Activated CD4-positive, CD25-positive, alpha-beta regulatory T cell treated with anti-CD3 and anti-CD28 coated beads, Interleukin-2, amount 50 U/mL, for 24 hours (primary cell): ENCODE data around the gene C19orf25.
"Not testable (repeated sequence)": the region's sequence is repeated elsewhere in the genome, so short reads cannot be mapped to it uniquely, and the experiment has no call there.

Experiments
- ATAC-seq, 2 donors: fragments of 150-1000 bp; cut with Tn5 transposase; one replicate each; pipeline ENCODE4 v1.10.0; 2021; ENCODE audit warnings: mild to moderate bottlenecking in 1 of 2, moderate library complexity in 1 of 2

Gene C19orf25

DNA sequence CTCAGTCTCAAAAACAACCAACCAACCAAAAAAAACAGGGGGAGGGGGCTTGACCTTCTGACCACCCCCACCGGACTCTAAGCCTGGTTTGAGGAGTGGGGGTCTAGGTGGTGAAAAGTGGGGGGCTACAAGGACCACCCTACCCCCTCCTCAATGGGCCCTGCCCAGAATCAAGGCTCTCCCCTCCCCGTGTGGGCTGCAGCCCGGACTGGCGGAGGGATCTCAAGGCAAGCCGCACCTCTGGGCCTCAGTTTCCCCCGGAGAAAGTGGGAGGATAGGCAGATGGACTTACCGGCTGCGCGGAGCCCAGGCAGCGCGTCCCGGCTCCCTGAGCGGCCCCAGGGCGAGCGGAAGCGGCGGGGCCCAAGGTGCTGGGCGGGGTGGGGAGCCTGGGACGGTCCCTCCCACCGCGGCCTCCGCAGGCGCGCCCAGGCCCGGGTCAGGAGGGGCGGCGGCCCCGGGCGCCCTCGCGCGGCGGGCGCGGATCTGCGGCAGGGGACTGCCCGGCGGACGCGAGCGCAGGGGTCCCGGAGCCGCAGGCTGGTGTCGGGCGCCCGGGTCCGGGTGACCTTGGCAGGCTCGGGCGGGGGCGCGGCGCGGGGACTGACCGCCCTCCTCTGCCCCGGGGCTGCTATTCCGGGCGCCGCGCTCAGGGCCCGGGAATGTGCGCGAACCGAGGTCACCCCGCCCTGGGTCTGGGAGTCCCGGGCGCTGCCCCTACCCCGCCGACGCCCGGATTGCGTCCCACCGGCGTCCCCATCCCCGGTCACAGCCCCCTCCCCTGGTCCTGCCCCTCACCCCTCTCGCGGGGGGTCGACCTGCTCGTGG lies 33.9 kb upstream of the C19orf25 start, which contains the start of gene ADAMTSL5:
Gene ADAMTSL5, minus strand, starts transcription at position 349 of the 828 bp plus-strand sequence. CDS start 2,076 bp downstream, outside the sequence.
- peak; percentile 92 for ATAC-seq

DNA sequence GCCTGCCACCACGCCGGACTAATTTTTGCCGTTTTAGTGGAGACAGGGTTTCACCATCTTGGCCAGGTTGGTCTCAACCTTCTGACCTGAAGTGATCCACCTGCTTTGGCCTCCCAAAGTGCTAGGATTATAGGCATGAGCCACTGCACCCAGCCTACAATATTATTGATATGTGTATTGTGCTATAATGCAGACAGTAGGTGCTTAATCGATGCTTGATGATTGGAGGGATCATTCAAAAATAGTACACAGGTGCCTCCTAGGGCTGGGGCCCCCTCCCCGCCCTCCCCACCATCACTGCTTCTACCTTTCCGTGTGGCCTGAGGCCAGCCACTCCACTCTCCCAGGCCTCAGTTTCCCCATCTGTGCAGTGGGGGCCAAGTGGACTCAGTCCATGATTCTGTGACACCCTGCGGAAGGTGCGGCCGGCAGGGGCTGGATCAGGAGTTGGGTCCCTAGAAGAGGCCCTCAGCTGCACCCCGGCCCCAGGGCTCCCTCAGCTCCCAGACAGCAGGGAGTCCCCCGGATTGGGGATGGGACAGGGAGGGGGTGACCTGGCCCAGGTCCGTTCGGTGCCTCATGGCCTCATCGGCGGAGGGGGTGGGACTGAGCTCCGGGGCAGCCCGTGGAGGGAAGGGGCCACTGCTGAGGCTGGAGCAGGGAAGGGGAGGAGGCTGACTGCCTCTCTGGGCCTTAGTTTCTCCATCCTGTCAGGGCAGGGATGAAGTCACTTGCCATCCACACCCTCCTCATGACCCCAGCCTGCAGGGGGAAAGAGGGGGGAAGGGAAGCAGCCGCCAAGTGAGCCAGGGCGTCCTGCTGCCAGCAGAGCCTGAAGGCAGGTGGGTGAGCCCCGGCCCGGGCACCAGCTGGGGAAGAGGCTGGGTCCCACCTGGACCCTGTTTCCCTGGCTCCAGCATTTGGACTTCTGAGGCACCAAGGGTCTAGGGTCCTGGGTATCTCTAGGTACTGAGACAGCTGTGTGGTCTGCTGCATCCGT lies 32.6 kb upstream of the C19orf25 start:
- ATAC-seq = no peak

GRCh38 chr19:1510807-1511206 lies 31.8 kb upstream of the C19orf25 start:
- ATAC-seq = no peak

DNA sequence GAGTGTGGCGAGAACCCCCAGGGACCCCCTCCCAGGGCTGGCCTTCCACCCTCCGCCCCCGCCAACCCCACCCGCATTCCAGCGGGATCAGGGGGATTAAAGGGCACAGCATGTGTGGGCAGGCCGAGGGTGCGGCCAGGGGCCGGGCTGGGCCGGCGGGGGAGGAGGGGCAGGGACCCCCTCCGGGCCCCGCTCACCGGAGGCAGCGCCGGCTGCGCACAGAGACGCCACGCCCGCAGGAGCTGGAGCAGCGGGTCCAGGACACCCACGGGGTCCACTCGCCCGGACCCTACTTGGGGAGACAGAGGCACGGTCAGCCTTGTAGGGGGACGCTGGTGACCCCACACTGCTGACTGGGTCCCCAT lies 31.4 kb upstream of the C19orf25 start:
- no peak for ATAC-seq

- no peak for ATAC-seq
Observed at GRCh38 chr19:1509602-1510441, 30.8 kb upstream of the C19orf25 start.

DNA sequence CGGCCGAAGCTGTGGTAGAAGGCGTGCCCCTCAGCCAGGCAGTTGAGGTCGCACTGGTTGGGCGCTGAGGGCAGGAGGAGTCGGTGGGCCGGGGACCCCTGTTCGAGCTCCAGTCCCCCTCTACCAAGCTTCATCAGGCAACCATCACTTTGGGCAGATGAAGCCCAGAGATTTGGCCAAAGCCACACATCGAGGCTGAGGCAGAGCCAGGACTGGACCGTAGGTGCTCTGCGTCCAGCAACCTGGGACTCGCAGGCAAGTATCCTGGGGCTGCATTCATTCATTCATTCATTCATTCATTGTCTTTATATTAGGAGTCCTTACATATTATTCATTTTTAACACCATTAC lies 29.5 kb upstream of the C19orf25 start:
- no peak for ATAC-seq

GRCh38 chr19:1507763-1508506 lies 28.9 kb upstream of the C19orf25 start:
- ATAC-seq = peak; percentile 95 to 96

DNA sequence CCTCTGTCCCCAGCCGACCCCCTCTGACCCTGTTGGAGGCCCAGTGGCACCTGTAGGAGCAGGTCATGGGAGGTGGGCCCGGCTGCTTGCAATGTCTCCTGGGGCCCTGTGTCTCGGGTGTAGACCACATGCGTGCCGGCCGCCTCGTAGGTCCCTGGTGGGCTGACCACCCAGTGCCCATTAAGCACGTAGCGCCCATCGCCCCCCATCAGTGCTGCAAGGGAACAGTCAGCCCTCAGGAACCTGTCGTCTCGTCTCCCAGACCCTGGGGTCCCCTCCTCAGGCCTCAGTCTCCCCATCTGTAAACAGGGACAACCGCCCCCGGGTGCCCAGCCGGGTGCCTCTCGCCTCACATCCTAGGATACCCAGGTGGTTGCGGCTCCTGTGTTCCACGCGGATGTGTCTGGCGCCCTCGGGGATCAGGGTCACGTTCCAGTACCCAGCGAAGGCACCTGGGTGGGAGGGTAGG lies 28.2 kb upstream of the C19orf25 start:
- no peak for ATAC-seq

DNA sequence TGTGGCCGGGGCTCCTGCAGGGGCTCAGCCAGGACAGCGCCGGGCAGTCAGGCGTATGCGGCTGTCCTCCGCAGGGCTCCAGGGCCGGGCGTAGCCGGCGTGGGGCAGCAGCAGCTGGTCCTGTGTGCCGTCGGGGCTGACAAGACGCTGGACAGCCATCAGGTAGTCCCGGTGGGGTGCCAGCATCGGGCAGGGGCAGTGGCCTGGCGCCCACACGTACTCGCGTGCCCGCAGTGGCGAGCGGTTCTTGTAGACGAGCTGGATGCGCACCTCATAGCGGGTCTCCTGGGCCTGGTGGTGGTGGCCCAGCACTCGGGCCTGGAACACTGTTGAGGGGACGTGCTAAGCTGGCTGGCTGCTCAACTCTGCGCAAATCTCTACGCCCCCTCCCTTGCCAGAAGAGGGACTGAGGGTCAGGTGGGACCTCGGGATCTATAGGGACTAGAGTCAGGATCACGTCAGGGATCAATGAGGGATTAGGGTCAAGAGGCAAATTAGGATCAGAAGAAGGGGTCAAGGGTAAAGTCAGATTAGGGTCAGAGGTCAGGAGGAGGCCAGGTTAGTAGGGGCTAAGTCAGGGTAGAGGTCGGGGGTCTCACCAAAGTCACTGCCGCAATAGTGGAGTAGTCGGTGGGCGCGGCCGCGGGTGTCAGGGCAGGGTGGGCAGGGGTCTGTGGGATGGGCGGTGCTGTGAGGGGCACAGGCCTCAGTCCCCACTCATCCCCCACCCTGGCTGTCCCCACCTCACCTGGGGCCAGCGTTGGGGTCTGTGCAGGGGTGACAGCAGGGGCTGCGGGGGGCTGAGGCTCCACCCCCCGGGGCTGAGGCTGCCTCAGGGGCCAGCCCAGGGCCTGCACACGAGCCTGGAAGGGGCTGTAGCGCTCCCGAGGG lies 27.2 kb upstream of the C19orf25 start:
- ATAC-seq = no peak

DNA sequence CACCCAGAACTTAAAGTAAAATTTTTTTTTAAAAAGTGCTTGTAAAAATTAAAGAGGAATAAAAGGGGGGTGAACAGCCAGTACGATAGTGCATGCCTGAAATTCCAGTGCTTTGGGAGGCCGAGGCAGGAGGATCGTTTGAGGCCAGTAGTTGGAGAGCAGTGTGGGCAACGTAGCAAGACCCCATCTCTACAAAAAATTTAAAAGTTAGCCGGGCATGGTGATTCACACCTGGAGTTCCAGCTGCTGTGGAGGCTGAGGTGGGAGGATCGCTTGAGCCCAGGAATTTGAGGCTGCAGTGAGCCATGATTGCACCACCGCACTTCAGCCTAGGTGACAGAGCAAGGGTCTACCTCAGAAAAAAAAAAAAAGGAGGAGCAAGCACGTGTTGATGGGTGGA lies 26.0 kb upstream of the C19orf25 start:
- no peak for ATAC-seq

DNA sequence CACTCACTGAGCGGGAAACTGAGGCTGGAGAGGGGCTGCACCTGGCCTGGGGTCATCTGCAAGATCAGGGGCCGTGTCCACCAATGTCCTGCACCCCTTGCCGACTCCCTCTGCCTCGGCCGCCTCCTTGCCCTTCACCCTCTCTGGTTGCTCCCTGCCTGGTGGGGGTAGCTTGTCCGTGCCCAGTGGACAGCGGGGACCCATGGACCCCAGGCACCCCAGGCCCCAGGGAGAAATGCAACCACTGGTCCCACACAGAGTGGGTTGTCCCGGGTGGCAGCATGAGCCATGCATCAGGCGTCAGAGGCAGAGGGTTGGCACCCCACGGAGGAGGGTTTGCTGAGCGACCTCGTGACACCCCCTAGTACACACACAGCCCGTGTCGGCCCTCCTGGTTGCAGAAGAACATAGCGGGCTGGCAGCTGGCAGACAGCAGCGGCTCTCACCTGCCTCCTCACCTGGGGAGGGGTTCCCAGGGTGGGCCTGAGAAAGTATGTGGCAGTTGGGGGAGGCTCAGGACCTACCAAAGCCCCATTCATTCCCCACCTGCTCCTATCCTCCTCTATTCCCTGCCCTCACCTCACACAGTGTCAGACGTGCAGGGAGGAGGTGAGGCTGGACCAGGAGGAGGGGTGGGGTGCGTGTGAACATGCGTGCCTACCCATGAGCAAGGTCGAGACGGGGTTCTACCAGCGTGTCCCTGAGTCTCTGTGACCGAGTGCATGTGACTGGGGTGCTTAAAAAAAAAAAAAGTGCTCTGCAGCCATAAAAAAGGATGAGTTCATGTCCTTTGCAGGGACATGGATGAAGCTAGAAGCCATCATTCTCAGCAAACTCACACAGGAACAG lies 25.1 kb upstream of the C19orf25 start:
- no peak for ATAC-seq

DNA sequence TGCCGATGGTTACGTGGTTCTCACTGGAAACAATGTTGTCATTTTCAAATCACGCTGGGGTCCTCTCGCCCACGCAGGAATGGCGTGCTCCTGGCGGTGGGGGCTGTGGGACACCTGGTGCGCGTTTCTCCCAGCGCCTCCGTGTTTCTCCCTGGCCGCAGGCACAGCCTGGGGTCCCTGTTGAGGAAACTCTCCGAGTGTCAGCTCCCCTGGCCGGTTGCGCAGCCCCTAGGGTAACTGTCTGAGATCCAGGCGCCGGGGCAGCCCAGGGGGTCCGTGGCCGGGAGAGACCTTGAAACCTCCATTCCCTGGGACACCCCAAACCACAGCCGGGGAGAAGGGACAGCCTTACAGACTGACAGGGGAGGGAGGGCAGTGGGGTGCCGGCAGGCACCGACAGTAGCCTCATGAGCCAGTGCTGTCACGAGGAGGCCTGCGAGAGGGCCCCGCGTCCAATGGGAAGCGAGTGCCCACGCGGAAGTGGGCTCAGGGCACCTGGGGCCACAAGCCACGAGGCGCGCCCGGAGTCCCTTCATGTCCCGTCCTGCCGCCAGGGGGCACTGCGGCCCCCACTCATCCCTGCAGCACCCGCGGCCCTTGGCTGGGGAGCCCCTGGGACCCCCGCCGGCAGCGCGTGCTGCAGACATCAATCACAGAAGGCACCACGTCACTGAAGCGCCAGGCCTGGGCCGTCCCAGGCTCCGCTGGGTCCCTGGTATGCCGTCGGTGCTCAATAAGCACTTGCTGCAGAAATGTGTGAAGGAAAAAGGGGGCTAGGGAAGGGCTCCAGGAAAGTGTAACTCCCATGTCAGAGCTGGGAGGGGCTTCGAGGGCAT lies 24.3 kb upstream of the C19orf25 start:
- ATAC-seq = peak; percentile 22 to 32

GRCh38 chr19:1502433-1503088 lies 23.5 kb upstream of the C19orf25 start:
- ATAC-seq = no peak

DNA sequence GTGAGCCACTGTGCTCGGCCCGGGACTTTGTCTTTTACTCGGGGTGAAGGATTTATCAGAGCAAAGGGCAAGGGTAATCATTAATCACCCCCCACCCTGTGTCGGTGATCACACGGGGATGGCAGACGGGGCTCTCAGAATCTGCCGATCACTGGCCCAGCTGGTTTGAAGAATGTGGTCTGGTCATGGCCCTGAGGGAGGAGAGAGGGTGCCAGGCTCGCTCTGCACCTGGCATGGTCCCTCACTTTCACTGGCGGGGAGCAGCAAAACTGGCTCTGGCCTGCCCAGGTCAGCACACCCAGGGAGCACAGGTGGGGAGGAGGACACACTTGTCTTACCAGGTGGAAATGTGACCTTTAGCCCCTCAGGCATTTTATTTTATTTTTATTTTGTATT lies 22.2 kb upstream of the C19orf25 start:
- ATAC-seq = no peak

DNA sequence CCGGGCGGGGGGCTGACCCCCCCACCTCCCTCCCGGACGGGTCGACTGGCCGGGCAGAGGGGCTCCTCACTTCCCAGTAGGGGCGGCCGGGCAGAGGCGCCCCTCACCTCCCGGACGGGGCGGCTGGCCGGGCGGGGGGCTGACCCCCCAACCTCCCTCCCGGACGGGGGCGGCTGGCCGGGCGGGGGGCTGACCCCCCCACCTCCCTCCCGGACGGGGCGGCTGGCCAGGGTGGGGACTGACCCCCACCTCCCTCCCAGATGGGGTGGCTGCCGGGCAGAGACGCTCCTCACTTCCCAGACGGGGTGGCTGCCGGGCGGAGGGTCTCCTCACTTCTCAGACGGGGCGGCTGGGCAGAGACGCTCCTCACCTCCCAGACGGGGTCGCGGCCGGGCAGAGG lies 20.2 kb upstream of the C19orf25 start:
- ATAC-seq = not testable (repeated sequence)

- ATAC-seq = no peak
Observed at GRCh38 chr19:1497578-1498235, 18.7 kb upstream of the C19orf25 start.

DNA sequence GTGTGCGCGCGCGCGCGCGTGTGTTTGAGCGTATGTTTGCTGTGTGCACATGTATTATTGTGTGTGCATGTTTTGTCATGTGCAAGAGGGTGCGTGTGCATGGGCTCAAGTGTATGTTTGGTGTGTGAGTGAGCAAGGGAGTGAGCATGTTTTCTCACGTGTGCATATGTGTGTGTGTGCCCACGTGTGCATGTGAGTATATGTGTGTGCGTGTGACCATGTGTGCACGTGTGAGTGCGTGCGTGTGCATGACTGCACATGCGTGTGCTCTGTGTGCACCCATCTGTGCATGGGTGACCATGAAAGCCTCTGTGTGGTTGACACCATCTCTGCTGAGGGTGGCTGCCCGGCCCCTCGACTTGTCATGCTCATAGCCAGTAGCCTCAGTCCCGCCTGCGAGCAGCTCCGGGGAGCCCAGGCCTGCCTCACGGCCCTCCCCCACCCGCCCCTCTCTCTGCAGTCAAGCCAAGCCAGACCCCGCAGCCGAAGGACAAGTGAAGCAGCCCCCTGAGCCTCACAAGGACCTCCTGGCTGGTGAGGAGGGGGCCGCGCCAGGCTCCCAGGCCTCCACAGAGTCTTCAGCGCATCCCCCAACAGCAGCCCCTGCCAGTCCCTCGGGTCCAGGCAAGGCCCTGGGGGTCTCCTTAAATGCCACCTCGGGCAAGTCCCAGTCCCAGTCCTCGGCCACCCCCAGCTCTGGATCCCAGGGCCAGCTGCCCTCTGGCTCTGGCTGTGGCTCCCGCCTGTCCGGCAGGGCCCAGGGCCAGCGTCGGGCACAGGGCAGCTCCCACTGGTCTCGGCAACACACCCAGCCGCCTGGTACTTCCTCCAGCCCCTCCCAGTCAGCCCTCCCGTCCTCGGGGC lies 17.9 kb upstream of the C19orf25 start:
- no peak for ATAC-seq
